T47D (cell line): Measurements from ENCODE around the gene TNFRSF6B.

Experiments
- DNase-seq, 2 experiments: peaks; one replicate each; pipeline versions ENCODE4 v3.0.0 to v3.0.0-alpha.2; 2011 to 2012; ENCODE audit warnings: low read depth in 1 of 2, low spot score in 1 of 2
- JUND ChIP-seq: IDR thresholded peaks from 2 replicates; pipeline ENCODE4 v1.6.1; 2012; ENCODE audit warnings: low read depth
- in situ Hi-C: cut with HindIII; loops from 2 replicates; pipeline ENCODE4 v1.10.0; 2016; ENCODE audit warnings: low sequenced_read_pairs, low pct_unique_long_range_greater_than_20kb

TNFRSF6B gene

DNA sequence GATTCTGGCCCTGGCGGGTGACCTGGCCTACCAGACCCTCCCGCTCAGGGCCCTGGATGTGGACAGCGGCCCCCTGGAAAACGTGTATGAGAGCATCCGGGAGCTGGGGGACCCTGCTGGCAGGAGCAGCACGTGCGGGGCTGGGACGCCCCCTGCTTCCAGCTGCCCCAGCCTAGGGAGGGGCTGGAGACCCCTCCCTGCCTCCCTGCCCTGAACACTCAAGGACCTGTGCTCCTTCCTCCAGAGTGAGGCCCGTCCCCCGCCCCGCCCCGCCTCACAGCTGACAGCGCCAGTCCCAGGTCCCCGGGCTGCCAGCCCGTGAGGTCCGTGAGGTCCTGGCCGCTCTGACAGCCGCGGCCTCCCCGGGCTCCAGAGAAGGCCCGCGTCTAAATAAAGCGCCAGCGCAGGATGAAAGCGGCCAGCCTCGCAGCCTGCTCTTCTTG lies 42.3 kb downstream of the TNFRSF6B start:
- in situ Hi-C loops, result no loop called here
- no peak for DNase-seq

DNA sequence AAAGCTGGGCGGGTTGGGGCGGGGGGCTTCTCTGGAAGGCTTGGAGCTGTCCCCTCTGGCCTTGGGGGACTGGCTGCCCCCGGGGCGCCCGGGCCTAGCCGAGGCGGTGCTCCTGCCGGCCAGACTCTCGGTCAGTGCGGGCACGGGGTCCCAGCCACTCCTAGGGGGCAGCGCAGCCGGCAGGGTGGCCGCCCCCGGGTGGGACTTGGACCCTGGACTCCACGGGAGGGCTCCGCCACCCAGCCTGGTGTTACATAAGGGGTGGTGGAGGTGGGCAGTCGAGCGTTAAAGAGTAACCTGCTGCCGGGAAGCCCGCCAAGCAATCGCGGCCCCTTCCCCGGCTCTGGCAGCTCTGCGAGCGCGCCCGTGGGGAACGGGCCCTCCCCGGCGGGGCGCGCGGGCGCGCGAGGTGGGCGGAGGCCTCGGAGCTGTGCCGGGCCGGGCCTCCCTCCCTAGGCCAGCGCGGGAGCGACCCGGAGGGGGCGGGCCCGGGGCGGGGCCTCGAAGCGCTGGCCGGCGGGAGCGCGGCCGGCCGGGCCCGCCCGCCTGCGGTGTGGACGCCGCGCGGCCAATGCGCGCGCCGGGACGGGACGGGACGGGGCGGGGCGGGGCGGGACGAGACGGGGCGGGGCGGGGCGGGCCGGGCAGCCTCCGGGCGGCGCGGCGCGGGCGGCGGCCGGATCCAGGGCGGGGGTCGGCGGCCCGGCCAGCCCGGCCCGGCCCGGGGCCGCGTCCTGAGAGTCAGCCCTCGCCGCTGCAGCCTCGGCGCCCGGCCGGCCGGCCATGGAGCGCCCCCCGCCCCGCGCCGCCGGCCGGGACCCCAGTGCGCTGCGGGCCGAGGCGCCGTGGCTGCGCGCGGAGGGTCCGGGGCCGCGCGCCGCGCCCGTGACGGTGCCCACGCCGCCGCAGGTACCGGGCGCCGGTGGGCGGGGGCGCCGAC lies 42.9 kb downstream of the TNFRSF6B start, which contains the start of gene SLC2A4RG:
SLC2A4RG (plus strand) TSS at position 647 of the 940 bp plus-strand sequence; CDS start at position 784, 137 bp downstream.
- DNase-seq, result peak; percentile 93 to 99
- in situ Hi-C loops, result no loop called here
- no peak for TF ChIP-seq JUND

More for the DNA sequence above, 42.3 kb downstream of the TNFRSF6B start:
- TF ChIP-seq JUND, result no peak

DNA sequence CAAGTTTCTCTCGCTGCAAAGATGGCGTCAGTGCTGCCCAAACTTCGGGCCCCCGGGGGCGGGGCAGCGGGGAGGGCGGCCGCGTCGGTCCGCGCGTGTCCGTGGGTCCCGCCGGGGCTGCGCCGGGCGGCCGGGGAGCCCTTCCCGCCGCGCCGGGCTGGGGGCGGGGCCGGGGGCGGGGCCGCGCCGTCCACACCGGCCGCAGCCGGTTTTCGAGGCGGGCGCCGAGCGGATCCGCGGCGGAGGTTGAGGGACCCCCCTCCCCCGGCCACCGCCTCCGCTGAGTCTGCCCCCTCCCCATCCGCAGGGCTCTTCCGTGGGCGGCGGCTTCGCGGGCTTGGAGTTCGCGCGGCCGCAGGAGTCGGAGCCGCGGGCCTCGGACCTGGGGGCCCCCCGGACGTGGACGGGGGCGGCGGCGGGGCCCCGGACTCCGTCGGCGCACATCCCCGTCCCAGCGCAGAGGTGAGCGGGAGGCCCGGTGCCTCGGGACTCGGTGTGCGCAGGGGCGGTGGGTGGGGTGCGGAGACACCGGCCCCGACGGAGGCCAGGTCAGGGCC lies 43.7 kb downstream of the TNFRSF6B start:
- in situ Hi-C loops, result no loop called here
- peak; percentile 75 to 81 for DNase-seq
- no peak for TF ChIP-seq JUND

DNA sequence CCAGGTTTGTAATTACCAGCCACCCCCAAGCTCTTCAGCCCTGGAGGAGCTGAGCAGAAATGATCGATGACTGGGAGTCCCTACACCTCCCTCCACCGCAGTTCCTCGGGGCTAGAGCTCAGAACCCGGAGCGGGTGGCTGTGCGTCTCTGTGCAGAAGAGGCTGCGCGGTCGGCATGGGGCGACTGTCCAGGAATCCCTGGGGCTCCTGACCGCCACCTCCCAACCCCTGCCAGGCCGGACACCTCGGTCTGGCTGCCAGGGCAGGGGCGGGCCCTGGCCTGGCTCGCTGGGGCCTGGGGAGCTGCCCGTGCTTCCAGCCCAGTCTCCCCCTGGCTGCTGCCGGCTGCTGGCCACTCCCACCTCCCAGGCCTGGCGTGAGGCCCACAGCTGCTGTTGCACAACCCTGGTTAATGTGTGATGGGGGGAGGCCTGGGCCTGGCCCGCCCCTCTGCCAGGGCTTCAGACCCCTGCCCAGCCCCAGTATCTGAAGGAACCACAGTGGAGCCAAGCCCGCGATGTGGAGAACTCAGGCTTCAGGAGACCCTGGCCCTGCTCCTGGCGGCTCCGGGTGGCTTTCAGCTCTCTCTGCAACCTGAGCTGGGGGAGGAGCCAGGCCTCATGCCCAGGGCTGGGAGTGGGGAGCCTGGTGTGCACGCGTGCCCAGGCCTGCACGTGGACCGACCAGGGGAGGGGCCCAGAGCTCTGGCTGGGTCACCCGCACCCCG lies 44.3 kb downstream of the TNFRSF6B start:
- DNase-seq, result peak; percentile 96 to 99
- in situ Hi-C loops, result no loop called here
- no peak for TF ChIP-seq JUND

DNA sequence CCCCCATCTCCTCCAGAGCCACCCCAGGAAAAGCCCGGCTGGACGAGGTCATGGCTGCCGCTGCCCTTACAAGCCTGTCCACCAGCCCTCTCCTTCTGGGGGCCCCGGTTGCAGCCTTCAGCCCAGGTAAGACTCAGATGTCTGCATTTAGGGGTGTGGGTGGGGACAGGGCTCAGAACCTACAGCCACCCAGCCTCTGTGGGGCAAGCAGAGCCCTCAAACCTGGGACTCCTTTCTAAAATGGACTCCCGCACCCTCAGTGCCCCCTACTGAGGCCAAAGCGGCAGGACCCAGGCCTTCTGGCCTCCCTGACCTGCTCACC lies 44.9 kb downstream of the TNFRSF6B start:
- in situ Hi-C loops, result no loop called here
- no peak for TF ChIP-seq JUND
- DNase-seq, result no peak

DNA sequence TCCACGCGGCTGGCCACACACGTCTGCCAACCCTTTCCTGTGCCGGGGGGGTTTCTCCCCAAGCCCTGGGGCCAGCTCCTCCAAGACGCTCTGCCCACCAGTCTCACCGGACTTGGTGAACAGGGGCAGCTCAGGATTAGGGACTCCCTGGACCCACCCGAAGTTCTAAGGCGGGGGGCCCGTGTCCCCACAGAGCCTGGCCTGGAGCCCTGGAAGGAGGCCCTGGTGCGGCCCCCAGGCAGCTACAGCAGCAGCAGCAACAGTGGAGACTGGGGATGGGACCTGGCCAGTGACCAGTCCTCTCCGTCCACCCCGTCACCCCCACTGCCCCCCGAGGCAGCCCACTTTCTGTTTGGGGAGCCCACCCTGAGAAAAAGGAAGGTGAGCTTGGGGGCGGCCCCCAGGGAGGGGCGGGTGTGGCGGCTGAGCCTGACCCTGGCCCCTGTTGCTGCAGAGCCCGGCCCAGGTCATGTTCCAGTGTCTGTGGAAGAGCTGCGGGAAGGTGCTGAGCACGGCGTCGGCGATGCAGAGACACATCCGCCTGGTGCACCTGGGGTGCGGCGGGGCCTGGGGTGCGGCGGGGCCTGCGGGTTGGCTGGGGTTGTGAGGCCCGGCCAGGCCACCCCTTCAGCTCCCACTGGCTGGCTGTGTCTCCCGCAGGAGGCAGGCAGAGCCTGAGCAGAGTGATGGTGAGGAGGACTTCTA lies 45.4 kb downstream of the TNFRSF6B start:
- no peak for TF ChIP-seq JUND
- in situ Hi-C loops, result no loop called here
- no peak for DNase-seq

DNA sequence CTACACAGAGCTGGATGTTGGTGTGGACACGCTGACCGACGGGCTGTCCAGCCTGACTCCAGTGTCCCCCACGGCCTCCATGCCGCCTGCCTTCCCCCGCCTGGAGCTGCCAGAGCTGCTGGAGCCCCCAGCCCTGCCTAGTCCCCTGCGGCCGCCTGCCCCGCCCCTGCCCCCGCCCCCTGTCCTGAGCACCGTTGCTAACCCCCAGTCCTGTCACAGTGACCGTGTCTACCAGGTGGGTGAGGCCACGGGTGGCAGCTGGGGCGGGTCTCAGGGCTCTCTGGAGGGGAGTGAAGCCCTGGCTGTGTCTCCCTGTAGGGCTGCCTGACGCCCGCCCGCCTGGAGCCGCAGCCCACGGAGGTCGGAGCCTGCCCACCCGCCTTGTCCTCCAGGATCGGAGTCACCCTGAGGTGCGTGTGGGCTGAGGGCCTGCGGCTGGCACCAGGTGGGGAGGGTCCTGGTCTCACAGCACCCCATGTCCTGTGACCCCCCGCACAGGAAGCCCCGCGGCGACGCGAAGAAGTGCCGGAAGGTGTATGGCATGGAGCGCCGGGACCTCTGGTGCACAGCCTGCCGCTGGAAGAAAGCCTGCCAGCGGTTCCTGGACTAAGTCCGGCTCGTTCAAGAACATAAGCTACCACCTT lies 46.1 kb downstream of the TNFRSF6B start:
- in situ Hi-C loops, result no loop called here
- no peak for TF ChIP-seq JUND
- no peak for DNase-seq

DNA sequence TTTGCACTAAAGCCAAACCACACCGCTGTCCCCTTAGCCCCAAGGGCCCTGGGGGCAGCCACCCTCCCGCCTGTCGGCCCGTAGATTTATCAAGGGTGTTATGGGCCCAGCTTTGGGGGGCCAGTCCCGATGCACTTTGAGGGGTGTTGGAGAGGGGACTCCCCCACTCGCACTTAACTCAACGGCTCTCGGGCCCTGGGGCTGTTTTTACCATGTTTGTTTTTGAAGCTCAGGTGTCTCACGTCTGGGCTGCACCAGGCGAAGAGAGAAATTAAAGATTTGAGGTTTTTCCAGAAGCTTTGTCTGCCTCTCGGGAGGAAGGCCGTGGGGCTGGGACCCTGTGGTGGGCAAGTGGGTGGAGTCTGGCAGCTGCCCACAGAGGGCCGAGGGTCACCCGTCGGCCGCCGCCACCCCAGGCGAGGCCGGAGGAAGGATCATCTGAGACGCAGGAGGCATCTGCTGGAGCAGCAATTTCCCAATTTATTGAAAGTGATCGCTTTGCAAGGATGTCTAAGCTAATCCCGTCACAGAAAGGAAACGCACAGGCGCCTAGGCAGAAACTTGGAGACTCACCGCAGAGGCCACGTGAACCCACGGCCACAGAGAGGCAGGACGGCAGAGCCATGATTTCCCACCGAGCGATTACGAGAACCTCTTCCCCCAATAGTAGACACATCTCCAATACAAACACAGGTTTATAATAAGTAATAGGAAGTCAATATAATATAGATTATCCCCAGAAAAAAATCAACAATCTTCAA lies 46.9 kb downstream of the TNFRSF6B start:
- no peak for TF ChIP-seq JUND
- in situ Hi-C loops, result no loop called here

DNA sequence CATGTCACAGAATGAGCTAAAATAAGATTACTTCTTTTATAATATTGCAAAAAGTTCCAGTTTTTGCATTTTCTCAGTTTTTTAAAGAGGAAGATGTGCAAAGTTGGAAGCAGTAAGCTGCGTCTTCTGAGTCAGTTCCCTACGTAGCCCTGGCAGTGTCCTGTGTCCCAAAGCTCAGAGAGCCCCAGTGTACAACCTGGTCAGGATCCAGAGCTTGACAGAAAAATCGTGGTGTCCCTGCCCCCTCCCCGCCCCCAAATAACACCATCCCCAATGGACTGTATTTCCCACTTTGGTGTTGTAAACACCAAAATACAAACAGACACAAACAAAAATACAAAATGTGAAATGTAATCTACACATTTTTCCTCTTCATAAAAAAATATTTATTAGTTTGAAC lies 47.7 kb downstream of the TNFRSF6B start:
- in situ Hi-C loops, result no loop called here
- no peak for TF ChIP-seq JUND
- DNase-seq, result no peak

More for the DNA sequence above, 46.9 kb downstream of the TNFRSF6B start:
- DNase-seq, result peak in 1 of 2 experiments; percentile 9

DNA sequence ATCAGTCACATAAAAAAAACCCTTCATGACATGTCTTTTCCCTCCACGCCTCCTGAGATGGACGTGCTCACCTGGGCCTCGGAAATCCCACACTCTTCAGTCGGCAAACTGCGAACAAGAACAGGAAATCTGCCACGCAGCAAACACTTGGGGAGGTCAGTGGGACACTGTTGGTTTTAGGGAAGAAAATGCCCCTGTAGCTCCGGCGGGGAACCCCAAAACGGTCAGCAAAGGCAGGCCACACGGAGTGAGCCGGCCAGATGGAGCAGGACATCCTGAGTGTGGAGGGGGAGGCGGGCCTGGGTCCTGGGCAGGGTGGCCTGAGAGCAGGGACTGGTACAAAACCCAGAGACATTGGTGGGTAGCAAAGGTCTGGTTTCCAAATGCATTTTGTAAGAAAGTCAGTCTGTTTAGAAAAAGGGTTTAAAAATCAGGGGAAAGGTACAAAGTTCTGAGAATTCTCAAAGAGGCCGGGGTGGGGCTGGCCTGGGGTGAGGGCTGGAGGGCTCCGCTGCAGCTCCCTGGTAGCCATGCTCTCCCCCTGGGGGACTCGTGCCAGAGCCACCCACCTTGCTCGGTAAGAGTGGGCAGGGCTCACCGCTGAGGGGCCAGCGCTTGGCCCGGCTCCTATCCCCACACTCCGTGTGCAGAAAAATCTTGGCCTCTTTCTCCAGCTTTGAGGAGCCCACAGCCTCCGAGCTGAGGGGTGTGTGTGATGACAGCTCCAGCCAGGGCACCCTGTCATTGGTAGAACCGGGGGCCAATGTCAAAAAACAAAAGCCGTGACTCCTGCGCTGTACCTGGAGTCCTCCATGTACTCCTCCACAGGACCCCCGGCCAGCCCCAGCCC lies 48.3 kb downstream of the TNFRSF6B start:
- TF ChIP-seq JUND, result no peak
- in situ Hi-C loops, result no loop called here

DNA sequence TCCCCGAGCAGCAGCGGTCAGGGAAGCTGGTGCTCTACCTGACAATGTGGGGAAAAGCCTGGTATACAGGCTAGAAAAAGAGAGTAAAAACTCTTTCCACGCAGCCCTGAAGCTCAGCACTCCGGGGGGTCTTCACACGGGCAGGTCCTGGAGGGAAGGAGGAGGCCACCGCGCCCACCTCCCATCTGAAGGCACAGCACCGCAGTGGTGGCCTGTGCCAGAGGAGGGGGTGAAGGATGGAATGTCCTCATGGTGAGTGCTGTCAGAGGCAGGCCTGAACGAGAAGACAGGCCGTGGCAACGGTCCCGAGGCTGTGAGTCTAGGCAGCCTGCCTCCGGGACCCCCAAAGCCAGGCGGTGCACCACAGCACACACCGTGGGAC lies 49.0 kb downstream of the TNFRSF6B start:
- TF ChIP-seq JUND, result no peak
- peak in 1 of 2 experiments; percentile 27 for DNase-seq
- in situ Hi-C loops, result no loop called here

More for the DNA sequence above, 48.3 kb downstream of the TNFRSF6B start:
- DNase-seq, result peak in 1 of 2 experiments; percentile 23
